MM.1S (cell line): ENCODE data around the gene FOXP1.

Source experiments
- DNase-seq: peaks from one replicate; pipeline ENCODE4 v3.0.0-alpha.2; 2015
- H2AFZ ChIP-seq: fragments of 300-600 bp; sonication (generic); 2 replicates; pipeline ENCODE4 v1.6.0; 2016; ENCODE audit warnings: antibody characterized with exemption, low read length
- H3F3A ChIP-seq: fragments of 300-600 bp; sonication (generic); 2 replicates; pipeline ENCODE4 v1.6.1; 2016; ENCODE audit warnings: mild to moderate bottlenecking, antibody characterized with exemption, low read length, moderate library complexity, mixed read lengths; ENCODE audit not compliant: insufficient read depth
- H3K27ac ChIP-seq: fragments of 300-600 bp; sonication (generic); 2 replicates; pipeline ENCODE4 v1.5.1; 2016; ENCODE audit warnings: mild to moderate bottlenecking, low read length
- H3K27me3 ChIP-seq: fragments of 300-600 bp; sonication (generic); replicated peaks from 2 replicates; pipeline ENCODE4 v1.6.0; 2016; ENCODE audit warnings: low read length; ENCODE audit not compliant: insufficient read depth
- H3K36me3 ChIP-seq: fragments of 300-600 bp; sonication (generic); replicated peaks from 2 replicates; pipeline ENCODE4 v1.6.1; 2016; ENCODE audit warnings: mild to moderate bottlenecking, low read length, mixed read lengths; ENCODE audit not compliant: insufficient read depth
- H3K4me1 ChIP-seq: fragments of 300-600 bp; sonication (generic); 2 replicates; pipeline ENCODE4 v1.6.1; 2016; ENCODE audit warnings: low read length, mixed read lengths
- H3K4me2 ChIP-seq: fragments of 300-600 bp; sonication (generic); 2 replicates; pipeline ENCODE4 v1.6.0; 2016; ENCODE audit warnings: low read depth, low read length
- H3K4me3 ChIP-seq: fragments of 300-600 bp; sonication (generic); 2 replicates; pipeline ENCODE4 v1.5.1; 2016; ENCODE audit warnings: low read length, mixed read lengths
- H3K79me2 ChIP-seq: fragments of 300-600 bp; sonication (generic); 2 replicates; pipeline ENCODE4 v1.6.1; 2016; ENCODE audit warnings: mixed run types, low read length, mixed read lengths
- H3K9ac ChIP-seq: fragments of 300-600 bp; sonication (generic); 2 replicates; pipeline ENCODE4 v1.6.1; 2016; ENCODE audit warnings: low read length, mixed read lengths
- H3K9me2 ChIP-seq: fragments of 300-600 bp; sonication (generic); replicated peaks from 2 replicates; pipeline ENCODE4 v1.6.1; 2016; ENCODE audit warnings: mild to moderate bottlenecking, low read length, mixed read lengths; ENCODE audit not compliant: insufficient read depth
- H3K9me3 ChIP-seq: fragments of 300-600 bp; sonication (generic); replicated peaks from 2 replicates; pipeline ENCODE4 v1.6.1; 2016; ENCODE audit warnings: mild to moderate bottlenecking, low read length, mixed read lengths; ENCODE audit not compliant: insufficient read depth
- H4K20me1 ChIP-seq: fragments of 300-600 bp; sonication (generic); 2 replicates; pipeline ENCODE4 v1.6.1; 2016; ENCODE audit warnings: mild to moderate bottlenecking, low read length, moderate library complexity, mixed read lengths; ENCODE audit not compliant: insufficient read depth
- CTCF ChIP-seq: fragments of 300-600 bp; sonication (generic); IDR thresholded peaks from 2 replicates; pipeline ENCODE4 v1.5.1; 2016; ENCODE audit warnings: antibody characterized with exemption, low read length, mixed read lengths
- EZH2 ChIP-seq: fragments of 300-600 bp; sonication (generic); optimal IDR thresholded peaks from 2 replicates; pipeline ENCODE3; 2017; ENCODE audit warnings: low read depth, mild to moderate bottlenecking, antibody characterized with exemption, low read length, mixed read lengths
- EZH2phosphoT487 ChIP-seq: fragments of 300-600 bp; sonication (generic); IDR thresholded peaks from 2 replicates; pipeline ENCODE4 v1.6.1; 2018; ENCODE audit warnings: antibody characterized with exemption, low read length

FOXP1 gene

GRCh38 chr3:70905491-70905890 is 678.0 kb downstream of the FOXP1 start:
- TF ChIP-seq EZH2 (no peak), EZH2phosphoT487 (no peak), CTCF (no peak)
- H3K79me2 ChIP-seq = no peaks in the 10 kb centered on the region
- H3K4me2 ChIP-seq = no peak overlapping the region
- H3K36me3 ChIP-seq = no peaks in the 10 kb centered on the region
- DNase-seq = no peak
- H3K9me2 ChIP-seq = no peaks in the 10 kb centered on the region
- H3K27ac ChIP-seq = no peak overlapping the region
- no peak overlapping the region for H2AFZ ChIP-seq
- no peaks in the 10 kb centered on the region for H3F3A ChIP-seq
- H3K4me3 ChIP-seq = no peak overlapping the region
- no peaks in the 10 kb centered on the region for H4K20me1 ChIP-seq
- H3K4me1 ChIP-seq = no peaks in the 10 kb centered on the region
- H3K27me3 ChIP-seq = no peaks in the 10 kb centered on the region
- no peak overlapping the region for H3K9ac ChIP-seq
- no peaks in the 10 kb centered on the region for H3K9me3 ChIP-seq
